HPDE6-E6E7 (cell line): ENCODE measurements around the gene LRPPRC.
"Not testable (repeated sequence)": the region's sequence is repeated elsewhere in the genome, so short reads cannot be mapped to it uniquely, and the experiment has no call there.

Experiments used
- DNase-seq: peaks from one replicate; pipeline ENCODE4 v3.0.0; 2011; ENCODE audit warnings: missing footprints; ENCODE audit errors: extremely low spot score

The LRPPRC gene

DNA sequence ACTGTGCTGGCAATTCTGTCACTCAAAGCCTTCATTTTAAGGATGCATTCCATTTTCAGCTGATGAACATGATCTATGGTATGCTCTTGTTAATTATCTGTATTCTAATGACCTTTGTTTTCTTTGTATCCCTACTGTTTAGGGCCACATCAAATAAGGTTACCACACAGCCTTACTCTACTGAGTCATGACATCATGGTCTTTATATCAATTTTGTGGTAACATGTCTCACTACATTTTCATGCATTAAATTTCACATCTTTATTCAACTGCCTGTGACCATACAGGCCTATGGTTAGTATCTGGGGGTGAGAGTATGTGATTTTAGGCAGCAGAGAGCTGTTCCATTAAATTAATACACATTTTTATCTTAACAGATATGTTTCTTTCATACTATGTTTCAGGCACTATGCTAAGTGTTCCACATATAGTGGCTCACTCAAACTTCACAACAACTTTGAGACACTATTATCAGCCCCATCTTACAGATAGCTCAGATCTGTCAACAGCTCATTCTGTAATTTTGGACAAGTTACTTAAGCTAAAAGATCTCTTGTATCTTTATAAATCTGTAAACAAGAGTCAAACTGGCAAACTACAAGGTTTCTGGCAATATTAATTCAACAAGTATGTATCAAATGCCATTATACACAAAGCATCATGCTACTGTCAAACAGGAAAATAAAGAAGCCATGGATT lies 18.0 kb downstream of the LRPPRC start:
- no peak for DNase-seq

DNA sequence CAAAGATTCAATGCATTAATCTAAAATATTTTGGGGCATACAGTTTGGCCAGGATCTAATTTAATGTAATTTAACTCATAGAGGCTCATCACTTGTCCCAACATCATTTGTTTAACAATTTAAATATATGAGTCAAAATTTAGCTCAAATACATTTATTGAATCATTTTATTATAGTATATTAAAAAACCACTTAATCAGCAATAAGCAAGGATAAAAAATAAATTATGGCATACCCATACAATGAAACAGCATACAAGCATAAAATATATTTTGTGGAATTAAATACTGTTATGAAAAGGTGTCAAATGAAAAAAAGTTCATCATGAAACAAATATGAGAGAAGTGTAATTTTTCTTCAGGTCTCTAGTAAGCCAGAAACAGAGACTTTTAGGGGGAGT lies 34.9 kb downstream of the LRPPRC start:
- DNase-seq = no peak

DNA sequence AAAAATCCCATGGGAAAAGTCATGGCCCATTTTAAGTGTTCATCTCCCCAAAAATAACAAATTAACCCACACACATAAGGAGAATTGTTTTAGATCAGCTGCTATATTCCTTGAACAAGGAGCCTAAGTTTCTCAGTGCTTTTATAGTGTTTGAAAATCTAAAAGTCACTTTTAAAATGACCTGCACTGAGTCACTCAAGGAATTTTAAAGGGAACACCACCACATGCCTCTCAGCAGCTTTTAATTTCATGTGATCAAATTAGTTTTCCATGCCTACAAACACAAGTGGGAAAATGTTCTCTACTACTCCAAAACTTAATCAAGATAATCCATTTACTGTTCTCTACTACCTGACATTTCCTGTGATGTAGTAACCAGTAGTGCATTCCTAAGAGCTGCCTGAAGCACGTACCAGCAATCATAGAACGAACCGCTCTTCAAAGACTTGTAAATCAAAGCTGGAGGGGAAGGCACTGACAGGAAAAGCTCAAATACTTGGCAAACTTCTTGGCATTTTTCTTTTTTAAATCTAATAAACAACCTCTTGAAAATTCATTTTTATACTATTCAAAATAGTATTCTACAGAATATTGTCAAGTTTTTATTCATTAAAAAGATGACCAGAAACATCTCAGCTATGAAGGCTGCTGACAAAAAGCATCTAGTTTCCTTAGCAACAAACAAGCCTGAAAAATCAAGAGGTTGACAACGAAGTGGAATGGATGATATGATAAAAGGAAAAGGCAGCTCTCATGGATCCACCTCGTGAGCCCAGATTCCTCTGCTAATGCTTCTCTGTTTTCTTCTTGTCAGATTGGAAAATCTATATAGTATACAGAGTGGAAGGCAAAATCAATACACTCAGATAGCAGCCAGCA lies 37.2 kb downstream of the LRPPRC start:
- no peak for DNase-seq

DNA sequence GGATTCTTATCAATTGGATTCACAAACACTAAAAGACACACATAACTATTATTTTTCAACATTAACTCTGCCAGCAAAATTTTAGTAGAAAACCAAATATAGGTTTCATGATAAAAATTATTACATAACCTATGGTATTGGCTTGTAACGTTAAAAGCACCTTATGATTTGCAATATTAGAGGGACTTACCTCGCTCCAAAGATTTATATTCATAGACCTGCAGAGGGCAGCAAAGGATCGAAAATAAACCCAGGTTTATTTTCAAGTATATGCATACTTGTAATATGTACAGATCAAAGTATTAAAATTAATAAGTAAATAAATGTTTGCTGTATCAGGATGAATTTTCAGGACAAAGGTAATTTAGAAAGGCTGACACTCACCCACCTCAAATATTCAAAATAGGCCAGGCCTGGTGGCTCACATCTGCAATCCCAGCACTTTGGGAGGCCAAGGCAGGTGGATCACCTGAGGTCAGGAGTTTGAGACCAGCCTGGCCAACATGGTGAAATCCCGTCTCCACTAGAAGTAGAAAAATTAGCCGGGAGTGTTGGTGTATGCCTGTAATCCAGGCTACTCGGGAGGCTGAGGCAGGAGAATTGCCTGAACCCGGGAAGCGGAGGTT lies 45.3 kb downstream of the LRPPRC start:
- DNase-seq = no peak

DNA sequence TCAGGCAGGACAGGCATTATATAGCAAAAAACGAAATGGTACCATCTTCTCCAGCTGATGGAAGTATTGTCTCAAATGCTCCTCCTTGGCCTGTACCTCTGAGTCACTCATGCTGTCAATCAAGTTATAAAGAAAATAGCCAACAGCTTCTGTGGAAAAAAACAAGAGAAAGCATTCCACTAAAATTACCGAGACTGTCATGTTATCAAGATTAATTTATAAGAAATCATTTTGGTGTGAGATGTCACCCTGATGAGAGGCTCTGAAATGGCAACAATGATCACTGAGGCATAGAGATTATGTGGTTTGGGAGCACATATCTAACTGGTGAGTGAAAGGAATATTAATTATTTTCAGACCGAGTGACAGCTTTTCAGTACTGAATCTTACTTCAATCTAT lies 47.4 kb downstream of the LRPPRC start:
- no peak for DNase-seq

DNA sequence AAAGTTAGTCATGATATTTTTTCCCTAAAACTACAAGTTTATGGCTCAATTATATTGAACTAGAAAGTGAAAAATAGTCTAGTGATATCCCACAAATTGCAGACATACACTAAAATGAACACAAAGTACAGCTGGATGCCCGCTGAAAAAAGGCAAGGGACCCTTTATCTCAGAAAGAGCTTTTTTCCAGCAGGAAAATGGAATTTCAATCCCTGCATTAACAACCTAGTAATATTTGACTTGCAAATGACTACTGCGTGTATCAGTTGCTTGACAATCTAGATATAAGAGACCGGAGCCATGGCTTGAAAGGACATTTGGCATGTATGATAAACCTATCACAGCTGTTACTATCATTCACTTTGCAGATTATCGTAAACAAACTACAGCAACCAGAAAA lies 49.1 kb downstream of the LRPPRC start:
- DNase-seq = no peak

DNA sequence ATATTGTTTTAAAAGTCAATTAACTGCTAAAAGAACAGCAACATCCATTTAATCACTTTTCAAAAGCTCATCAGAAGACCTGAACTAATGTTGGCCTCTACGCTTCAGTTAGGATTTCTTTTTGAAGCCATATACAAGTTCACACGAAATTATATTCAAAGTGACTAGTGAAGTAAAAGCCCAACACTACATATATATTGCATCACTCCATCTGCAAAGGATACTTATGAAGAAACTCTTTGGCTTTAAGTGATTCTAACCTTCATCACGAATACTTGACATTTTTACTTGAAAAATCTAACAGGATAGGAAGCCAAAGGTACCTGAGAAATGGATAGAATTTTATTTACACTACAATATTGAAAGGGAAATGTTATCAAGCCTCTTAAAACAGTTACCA lies 50.4 kb downstream of the LRPPRC start:
- no peak for DNase-seq

DNA sequence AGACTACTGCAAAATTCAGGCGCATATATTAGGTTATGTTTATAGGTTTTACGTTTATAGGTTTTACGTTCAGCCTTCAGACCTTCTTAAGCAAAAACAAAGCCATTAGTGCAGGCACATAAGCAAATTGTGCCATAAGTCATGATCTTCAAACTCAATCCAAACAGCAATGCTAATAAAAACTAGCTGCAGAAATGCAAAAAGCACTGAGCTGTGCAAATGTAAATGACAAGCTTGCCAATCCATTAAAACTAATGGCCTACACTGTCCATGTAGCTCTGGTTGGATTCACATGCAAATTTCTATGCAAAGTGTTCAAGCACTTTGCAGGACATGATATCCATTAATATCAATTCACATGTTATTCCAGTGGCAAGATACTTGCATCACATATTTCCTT lies 50.9 kb downstream of the LRPPRC start:
- DNase-seq = no peak

DNA sequence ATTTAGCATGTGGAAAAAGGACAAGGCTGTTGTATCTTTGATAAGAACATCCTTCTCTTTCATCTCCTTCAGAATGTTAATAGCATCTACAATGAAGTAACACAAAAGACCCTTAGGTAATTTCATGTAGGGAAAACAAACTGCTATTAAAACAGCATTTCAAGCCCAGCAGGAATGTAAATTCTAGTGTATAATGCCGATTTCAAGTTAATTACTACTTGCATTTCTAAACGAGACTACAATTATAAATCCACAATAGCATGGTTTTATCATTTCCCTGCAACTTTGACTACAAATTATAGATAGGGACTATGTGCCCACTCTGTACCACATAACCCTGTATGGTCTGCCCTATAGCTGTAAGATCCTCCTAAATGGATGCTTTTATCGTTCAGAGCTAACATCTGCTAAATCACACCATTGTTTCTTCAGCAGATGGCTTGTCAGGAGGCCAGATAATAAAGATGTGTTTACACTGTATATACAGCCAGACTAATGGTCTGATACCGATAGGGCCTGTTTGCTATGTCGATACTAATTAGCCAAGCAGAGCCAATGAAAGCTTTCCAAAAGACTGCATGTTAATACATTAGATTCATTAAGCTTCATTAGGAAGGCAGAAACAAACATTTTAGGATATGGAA lies 51.9 kb downstream of the LRPPRC start:
- no peak for DNase-seq

DNA sequence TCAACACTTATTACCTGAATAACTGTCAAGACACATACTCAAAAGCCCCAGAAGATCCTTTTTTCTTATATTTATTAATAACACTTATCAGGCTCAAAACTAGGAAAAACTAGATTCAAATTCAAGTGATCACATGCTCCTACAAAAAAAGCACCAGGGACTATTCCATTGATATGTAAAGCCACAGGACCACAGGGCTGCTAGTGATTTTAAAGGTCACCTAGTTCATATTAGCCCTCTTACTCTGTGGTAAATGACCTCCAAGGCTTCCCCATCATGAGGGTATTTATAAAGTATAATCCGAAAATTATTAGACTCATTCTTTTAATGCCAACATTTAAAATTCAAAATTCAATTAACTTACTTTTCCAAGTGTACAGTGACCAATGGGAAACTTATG lies 52.5 kb downstream of the LRPPRC start:
- DNase-seq = no peak

DNA sequence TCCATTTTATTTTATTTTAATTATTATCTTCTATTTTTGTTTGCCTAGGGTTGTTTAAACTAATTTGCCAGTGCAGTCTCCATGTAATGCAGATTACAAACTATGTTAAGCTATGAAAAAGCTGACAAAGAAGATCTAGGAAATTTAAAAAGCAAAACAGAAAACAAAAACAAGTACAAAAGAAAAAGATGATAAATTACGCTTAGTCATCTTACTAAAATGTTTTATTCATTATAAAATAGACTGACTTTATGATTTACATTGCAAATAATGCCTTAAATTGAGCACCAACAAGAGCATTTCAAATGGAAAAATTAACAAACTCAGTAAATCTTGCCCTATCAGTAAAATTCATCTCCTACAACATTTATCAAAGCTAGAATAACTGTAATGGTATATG lies 52.9 kb downstream of the LRPPRC start:
- DNase-seq = no peak

DNA sequence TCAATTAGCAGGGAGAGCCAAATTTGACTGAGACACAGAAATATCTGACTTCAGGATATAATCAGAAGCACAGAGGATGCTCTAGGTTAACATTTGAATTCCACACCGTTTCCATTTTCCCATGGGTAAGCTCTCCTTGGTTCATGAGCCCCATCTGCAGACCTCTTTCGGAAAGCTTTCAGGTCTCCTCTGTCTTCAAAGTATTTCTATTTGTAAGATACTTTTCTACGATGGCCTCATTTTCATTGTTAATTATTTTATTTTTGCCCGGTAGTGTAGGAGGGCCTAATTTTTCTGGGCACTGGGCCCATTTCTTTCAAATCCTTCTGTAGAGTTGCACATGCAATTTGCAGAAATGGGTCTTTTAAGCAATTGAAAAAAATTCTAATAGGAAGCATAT lies 53.8 kb downstream of the LRPPRC start:
- DNase-seq = no peak

DNA sequence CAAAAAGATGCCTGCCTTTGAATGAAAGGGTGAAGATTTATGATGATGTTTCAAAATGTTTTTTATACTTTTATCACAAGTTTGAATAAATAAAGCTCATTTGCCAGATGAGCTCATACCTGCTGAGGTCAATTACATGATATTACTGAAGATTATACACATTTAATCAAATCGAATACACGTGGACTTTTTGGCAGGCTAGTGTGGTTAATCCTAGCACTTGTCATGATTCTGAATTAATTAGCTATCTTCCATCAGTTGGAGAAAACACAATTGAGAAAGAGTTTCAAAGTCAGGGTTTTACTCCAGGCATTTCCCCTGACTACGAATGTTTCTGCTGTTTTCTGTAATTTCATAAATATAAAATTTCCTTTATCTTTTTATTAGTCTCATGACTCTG lies 54.4 kb downstream of the LRPPRC start:
- no peak for DNase-seq

DNA sequence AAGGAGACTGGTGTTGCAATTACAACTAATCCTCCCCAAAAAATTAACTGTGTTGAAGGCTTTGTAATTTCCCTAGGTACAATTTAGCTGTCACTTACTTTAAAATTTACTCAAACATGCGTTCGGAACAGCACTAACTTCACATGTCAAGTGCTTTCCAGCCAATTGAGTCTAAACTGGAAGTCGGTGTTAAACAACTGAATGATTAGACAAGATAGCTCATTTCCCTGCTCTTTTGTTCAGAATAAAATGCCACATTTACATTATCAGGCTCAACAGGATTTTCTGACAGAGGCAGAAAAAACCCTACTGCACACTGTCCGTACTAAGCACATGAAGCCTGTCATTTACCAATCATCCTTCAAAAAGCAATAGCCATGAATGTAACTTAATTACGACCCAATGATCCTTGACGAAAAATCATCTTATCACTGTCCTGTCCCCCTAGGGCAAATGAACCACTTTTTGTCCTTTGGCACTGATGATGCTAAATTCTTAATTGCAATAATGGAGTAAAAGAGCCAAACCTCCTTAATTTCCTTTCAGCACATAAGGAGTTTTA lies 56.0 kb downstream of the LRPPRC start:
- no peak for DNase-seq

DNA sequence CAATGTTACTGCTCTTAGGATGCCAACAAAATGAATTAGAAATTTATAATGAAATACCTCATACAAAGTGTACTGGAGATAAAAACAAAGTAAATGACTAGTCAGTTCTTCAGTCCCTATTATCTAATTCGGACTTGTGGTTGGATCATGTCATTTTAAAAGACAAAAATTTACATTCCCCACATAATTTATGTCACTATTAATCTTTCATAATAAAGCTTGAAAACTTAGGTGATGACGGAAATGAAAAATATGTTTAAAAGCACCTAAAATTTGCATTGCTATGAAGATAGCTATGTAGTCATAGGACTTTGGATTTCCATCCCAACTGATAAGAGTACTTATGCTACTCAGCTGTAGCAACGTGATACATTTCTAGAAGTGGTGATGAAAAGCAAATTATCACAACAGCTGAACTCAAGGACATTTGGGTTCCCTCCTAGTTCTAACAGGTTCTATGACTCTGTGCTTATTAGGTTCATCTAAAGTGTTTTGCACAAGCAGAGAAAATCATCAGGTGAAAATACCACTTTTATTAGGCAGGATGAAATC lies 58.4 kb downstream of the LRPPRC start:
- no peak for DNase-seq

DNA sequence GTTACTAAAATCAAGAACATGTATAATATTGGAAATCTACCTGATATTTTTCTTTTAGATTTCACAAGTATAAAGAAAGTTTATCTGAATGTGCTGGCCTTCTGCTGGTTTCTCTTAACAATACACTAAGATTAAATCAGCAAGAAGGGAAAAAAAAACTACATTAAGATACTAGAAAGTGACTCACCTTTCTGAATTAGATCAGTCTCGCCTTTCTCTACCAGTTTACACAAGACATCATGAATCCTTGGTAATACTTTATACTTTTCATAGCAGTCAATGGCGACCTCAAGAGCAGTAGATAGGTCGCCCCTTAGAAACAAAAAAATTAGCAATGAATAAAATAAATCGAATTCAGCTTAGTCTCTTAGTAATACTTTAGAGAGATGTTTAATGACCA lies 61.2 kb downstream of the LRPPRC start:
- DNase-seq = no peak

DNA sequence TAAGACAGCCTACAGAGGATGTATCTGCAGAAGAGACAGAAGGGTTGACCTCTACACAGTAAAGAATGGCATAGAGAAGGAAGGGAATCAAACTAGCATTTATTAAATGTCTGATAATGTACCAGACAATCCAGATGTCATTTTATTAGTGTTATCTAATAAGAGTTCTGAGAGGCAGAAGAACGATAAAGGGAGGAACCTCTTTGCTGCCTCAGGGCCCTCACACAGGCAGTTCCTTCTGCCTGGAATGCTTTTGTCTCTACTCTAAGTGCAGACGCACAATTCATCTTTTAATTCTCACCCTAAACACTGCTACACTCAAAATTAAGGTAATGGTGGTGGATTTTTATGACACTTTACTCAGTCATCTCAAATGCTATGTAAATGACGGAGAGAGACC lies 64.5 kb downstream of the LRPPRC start:
- no peak for DNase-seq

DNA sequence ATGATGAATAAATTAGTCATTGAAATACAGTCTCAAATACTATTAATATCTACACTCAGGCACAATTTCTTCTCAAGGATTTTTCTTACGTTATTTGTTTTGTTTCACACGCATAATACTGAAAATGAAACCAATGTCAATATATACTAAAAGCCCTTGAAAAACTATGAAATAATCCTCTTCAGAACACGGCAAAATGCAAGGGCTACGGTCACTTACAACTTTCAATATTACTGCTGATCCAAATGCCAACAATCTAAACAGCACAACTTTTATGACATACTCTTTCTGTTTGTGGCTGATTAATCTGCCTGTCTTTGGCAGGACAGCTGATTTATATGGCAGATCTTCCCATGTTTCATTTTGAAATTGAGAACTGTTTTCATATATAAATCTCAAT lies 68.3 kb downstream of the LRPPRC start:
- no peak for DNase-seq

DNA sequence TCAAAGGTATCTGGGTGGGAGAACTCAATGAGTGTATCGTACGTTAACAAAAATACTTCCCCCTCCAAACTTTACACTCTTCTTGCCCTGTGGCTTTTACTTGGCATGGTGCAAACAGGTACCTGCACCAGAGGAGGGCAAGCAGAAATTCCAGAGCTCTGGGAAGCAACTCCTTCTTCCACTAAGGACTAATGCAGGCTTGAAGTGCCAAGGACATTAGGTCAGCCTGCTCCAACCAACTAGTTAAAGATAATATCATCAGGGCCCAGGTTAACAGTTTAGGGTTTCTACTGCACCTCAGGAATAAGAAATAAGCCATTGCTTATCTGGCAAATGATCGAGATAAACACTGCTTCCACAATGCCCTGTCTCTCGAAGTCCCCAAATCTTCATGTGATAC lies 70.4 kb downstream of the LRPPRC start:
- no peak for DNase-seq

DNA sequence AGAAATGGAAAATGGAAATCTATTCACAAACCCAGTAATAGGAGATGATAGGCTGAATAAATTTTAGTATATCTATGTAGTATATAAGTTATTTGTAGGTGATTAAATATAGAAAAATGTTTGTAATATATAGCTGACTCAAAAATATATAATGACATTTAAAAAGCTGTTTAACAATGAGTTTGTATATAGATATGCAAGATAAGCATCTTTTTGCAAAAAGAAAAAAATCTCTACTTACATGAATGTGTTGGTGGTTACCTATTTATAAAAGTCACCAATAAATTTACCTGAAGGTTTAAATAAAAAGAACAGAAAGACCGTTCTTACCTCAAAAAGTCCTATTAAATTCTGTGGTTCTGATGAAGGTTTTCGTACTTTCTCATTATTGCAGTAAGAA lies 71.3 kb downstream of the LRPPRC start:
- no peak for DNase-seq

DNA sequence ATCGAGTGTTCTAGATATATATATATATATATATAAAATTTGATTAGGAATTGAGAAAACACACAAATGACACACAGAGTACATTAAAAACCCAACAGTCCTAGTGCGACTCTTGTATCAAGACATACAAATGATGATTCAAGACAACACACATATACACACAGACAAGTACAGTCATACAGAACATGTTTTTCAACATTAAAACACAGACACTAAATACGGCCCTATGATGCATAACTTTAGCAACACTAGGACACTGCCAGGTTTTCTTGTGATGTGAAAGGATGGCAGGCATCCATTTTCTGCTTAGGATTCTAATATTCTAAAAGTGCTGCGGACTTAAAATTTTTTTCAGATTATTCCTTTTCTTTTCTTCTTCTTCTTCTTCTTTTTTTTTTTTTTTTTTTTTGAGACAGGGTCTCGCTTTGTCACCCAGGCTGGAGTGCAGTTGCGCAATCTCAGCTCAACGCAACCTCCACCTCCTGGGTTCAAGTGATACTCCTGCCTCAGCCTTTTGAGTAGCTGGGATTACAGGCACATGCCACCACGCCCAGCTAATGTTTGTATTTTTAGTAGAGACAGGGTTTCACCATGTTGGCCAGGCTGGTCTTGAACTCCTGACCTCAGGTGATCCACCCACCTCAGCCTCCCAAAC lies 84.5 kb downstream of the LRPPRC start:
- DNase-seq = not testable (repeated sequence)
